GM12878 (cell line): ENCODE data around the gene PACS2.

Experiments used
- CBFB ChIP-seq: IDR thresholded peaks from 2 replicates; pipeline ENCODE4 v1.6.1; 2016; ENCODE audit warnings: antibody characterized with exemption, low read depth
- FOS ChIP-seq: IDR thresholded peaks from 3 replicates; pipeline ENCODE4 v1.6.1; 2011; ENCODE audit warnings: borderline replicate concordance; ENCODE audit not compliant: insufficient read length; ENCODE audit errors: extremely low read depth
- MAX ChIP-seq: IDR thresholded peaks from 2 replicates; pipeline ENCODE4 v1.6.1; 2012; ENCODE audit warnings: low read depth, low read length, improper control_type of control experiment

- TF ChIP-seq MAX = no peak
- TF ChIP-seq FOS = no peak
- no peak for TF ChIP-seq CBFB
Observed at GRCh38 chr14:105442125-105442524, 127.6 kb downstream of the PACS2 start.
